MM.1S (cell line): ENCODE measurements around the gene CDK5R2.

Experiments used
- CTCF ChIP-seq: fragments of 300-600 bp; sonication (generic); IDR thresholded peaks from 2 replicates; pipeline ENCODE4 v1.5.1; 2016; ENCODE audit warnings: antibody characterized with exemption, low read length, mixed read lengths
- EZH2 ChIP-seq: fragments of 300-600 bp; sonication (generic); optimal IDR thresholded peaks from 2 replicates; pipeline ENCODE3; 2017; ENCODE audit warnings: low read depth, mild to moderate bottlenecking, antibody characterized with exemption, low read length, mixed read lengths
- EZH2phosphoT487 ChIP-seq: fragments of 300-600 bp; sonication (generic); IDR thresholded peaks from 2 replicates; pipeline ENCODE4 v1.6.1; 2018; ENCODE audit warnings: antibody characterized with exemption, low read length

GRCh38 chr2:218946621-218947020 is 12.8 kb upstream of the CDK5R2 start:
- TF ChIP-seq CTCF (no peak), EZH2 (no peak), EZH2phosphoT487 (no peak)
